ENCODE measurements around the gene ZG16B.

DNA sequence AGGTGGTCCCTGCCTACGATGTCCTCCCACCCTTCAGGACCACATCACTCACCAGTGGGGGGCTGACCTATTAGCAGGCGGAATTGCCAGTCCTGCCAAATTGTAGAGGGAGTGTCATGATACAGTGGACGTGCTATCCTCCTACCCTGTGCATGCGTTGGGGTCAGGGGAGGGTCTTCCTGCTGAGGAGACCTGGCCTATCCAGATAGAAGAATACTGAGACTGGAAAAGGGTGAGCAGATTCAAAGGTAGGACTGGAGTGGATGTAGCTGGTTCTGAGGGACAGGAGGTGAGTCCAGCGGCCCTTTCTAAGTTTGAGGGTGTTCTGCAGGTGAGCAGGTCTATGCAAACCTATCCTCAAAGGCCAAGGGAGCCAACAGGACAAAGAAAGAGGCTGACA lies 23.8 kb upstream of the ZG16B start:
- TF ChIP-seq, protein P1, sequence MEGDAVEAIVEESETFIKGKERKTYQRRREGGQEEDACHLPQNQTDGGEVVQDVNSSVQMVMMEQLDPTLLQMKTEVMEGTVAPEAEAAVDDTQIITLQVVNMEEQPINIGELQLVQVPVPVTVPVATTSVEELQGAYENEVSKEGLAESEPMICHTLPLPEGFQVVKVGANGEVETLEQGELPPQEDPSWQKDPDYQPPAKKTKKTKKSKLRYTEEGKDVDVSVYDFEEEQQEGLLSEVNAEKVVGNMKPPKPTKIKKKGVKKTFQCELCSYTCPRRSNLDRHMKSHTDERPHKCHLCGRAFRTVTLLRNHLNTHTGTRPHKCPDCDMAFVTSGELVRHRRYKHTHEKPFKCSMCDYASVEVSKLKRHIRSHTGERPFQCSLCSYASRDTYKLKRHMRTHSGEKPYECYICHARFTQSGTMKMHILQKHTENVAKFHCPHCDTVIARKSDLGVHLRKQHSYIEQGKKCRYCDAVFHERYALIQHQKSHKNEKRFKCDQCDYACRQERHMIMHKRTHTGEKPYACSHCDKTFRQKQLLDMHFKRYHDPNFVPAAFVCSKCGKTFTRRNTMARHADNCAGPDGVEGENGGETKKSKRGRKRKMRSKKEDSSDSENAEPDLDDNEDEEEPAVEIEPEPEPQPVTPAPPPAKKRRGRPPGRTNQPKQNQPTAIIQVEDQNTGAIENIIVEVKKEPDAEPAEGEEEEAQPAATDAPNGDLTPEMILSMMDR (IDR thresholded peaks at IDR 0.05; ENCODE audit: control extremely low read depth in 1 of 3, insufficient read depth in 1 of 3, low read depth in 1 of 3, low read length in 3 of 3): no peak
- TF ChIP-seq SIN3A (conservative IDR thresholded peaks at IDR 0.05 in 1 of 2, IDR thresholded peaks at IDR 0.05 in 1 of 2; ENCODE audit: low read depth in 1 of 2, low read length in 2 of 2) (no peak), TAF1 (IDR thresholded peaks at IDR 0.05; ENCODE audit: low read depth, low read length) (no peak), SP1 (IDR thresholded peaks at IDR 0.05; ENCODE audit: low read depth, low read length) (no peak), RFX5 (IDR thresholded peaks at IDR 0.05; ENCODE audit: borderline replicate concordance, low read depth, low read length) (no peak), POLR2A (IDR thresholded peaks at IDR 0.05; ENCODE audit: control extremely low read depth in 1 of 2, low read depth in 2 of 2, low read length in 2 of 2) (no peak), CBX8 (IDR thresholded peaks at IDR 0.05; ENCODE audit: borderline replicate concordance, low read depth, low read length) (no peak), POLR2AphosphoS5 (IDR thresholded peaks at IDR 0.05; ENCODE audit: low read depth, low read length) (no peak), PHF8 (conservative IDR thresholded peaks at IDR 0.05; ENCODE audit: low read depth, low read length) (no peak)
- TF ChIP-seq, protein P2, sequence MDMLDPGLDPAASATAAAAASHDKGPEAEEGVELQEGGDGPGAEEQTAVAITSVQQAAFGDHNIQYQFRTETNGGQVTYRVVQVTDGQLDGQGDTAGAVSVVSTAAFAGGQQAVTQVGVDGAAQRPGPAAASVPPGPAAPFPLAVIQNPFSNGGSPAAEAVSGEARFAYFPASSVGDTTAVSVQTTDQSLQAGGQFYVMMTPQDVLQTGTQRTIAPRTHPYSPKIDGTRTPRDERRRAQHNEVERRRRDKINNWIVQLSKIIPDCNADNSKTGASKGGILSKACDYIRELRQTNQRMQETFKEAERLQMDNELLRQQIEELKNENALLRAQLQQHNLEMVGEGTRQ (IDR thresholded peaks at IDR 0.05; ENCODE audit: low read length): no peak

All from H1 (cell line).